ENCODE data around the gene CCDC102A. TPM values are rescaled to one million over a fixed set of nuclear protein-coding genes. Genes with fewer than 3 reads are reported as not detected.

Gene CCDC102A
- total and polyA plus RNA-seq, 2 of the 13 experiments (the other 11 are each of a cell fraction or from before 2014, with no cell fraction given) = 2.1 to 2.8 TPM

DNA sequence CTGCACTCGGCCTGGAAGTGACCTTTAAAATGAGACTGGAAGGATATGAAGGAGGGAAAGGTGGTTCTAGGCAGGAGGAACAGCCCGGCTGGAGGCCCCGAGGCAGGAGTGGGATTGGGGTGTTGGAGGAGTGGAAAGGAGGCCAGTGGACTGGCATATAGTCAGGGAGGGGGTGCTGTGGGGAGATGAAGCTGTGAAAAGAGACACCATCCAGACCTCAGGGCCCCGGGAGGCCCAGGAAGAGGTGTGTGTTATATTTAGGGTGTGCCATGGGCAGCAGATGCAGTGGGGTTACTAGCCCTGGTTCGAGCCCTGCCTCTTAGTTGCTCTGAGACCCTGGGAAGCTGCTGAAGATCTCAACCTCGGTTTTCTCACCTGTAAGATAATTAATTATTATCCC is 31.2 kb downstream of the CCDC102A start (continued):
- TF ChIP-seq ZBTB7A (CRISPR knock-in tag; IDR thresholded peaks at IDR 0.05) (no peak), GABPB1 (CRISPR knock-in tag; IDR thresholded peaks at IDR 0.05) (no peak), ZNF354B (CRISPR knock-in tag; IDR thresholded peaks at IDR 0.05) (no peak), DPF2 (CRISPR knock-in tag; IDR thresholded peaks at IDR 0.05; ENCODE audit: borderline replicate concordance, low read depth) (no peak)

DNA sequence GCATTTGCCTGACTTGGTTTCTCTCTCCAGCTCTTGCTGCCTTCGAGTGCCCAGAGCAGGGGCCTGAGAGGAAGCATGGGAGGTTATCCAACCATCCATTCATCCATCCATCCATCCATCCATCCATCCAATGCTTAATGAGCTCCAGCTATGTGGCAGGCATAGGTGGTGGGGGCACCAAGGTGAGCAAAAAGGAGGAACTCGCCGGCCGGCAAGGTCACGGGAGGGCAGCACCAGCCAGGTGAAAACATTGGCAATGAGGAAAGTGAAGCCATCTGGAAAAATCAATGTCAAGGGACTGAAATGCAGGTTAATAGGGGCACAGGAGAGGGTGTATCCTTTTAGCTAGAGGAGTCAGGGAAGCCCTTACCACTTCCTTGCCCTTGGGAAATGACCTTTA is 31.9 kb downstream of the CCDC102A start:
- Histone ChIP-seq H4K20me1 (ENCODE audit: insufficient read depth, low read length) (no peaks in the 10 kb centered on the region), H3K4me1 (ENCODE audit: insufficient read depth, low read length) (peaks cover 41% of the 10 kb centered on the region), H3K9me3 (ENCODE audit: low read length) (no peaks in the 10 kb centered on the region), H2AFZ (ENCODE audit: low read length) (no peak overlapping the region), H3K36me3 (replicated peaks in 1 of 2; ENCODE audit: control insufficient read depth in 1 of 2, insufficient read depth in 2 of 2, low read length in 2 of 2) (no peaks in the 10 kb centered on the region), H3K4me3 (replicated peaks in 1 of 3; ENCODE audit: insufficient read depth in 1 of 3, low read depth in 2 of 3, low read length in 3 of 3) (no peak overlapping the region), H3K4me2 (ENCODE audit: low read depth, low read length) (no peak overlapping the region), H3K9ac (ENCODE audit: insufficient read depth, low read depth, low read length) (no peak overlapping the region), H3K79me2 (ENCODE audit: insufficient read depth, low read length) (no peaks in the 10 kb centered on the region), H3K27me3 (ENCODE audit: control insufficient read depth in 1 of 2, insufficient read depth in 2 of 2, low read length in 2 of 2) (peaks cover 8 to 51% of the 10 kb centered on the region in 2 experiments; a peak in 4 of 5 replicates), H3K27ac (ENCODE audit: extremely low read length, insufficient read depth, low read length) (no peak overlapping the region)
- POLR2A ChIA-PET = no interaction called here
- DNase-seq (ENCODE audit: low spot score) (no peak), FAIRE-seq (no peak), ATAC-seq (no peak)
- CTCF ChIA-PET (ENCODE audit: low intra/inter-chr PET ratio, low total read pairs) = no interaction called here
- in situ Hi-C loops (cut with HindIII; ENCODE audit: extremely low pct_ligation_motif_present, low pct_unique_long_range_greater_than_20kb) (no loop called here), intact Hi-C loops (cut with micrococcal nuclease; ENCODE audit: unreplicated experiment) (no loop called here)
- WGBS (ENCODE audit: low lambda C conversion rate) = 39% methylated on average over 5 of the region's 5 CpGs
- no TSS peak for BruUV-seq (replicated peaks)
- TF ChIP-seq ZBTB43 (CRISPR knock-in tag; conservative IDR thresholded peaks at IDR 0.05) (no peak), IRF2 (CRISPR knock-in tag; IDR thresholded peaks at IDR 0.05) (no peak), ZBTB49 (CRISPR knock-in tag; IDR thresholded peaks at IDR 0.05; ENCODE audit: borderline replicate concordance) (no peak), ISL2 (CRISPR knock-in tag; IDR thresholded peaks at IDR 0.05) (no peak), REL (CRISPR knock-in tag; conservative IDR thresholded peaks at IDR 0.05) (no peak), GATAD2A (CRISPR knock-in tag; IDR thresholded peaks at IDR 0.05) (no peak), FOXA3 (CRISPR knock-in tag; IDR thresholded peaks at IDR 0.05) (no peak), NKX3-1 (CRISPR knock-in tag; IDR thresholded peaks at IDR 0.05) (no peak)
- TF ChIP-seq, protein P1, sequence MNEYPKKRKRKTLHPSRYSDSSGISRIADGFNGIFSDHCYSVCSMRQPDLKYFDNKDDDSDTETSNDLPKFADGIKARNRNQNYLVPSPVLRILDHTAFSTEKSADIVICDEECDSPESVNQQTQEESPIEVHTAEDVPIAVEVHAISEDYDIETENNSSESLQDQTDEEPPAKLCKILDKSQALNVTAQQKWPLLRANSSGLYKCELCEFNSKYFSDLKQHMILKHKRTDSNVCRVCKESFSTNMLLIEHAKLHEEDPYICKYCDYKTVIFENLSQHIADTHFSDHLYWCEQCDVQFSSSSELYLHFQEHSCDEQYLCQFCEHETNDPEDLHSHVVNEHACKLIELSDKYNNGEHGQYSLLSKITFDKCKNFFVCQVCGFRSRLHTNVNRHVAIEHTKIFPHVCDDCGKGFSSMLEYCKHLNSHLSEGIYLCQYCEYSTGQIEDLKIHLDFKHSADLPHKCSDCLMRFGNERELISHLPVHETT (CRISPR knock-in tag; conservative IDR thresholded peaks at IDR 0.05) = no peak

Measured in HepG2 (cell line).